Suppressor macrophage treated with lipopolysaccharide for 4 hours (primary cell): Measurements from ENCODE around the gene HS3ST5.
"Not testable (repeated sequence)": the region's sequence is repeated elsewhere in the genome, so short reads cannot be mapped to it uniquely, and the experiment has no call there.

ENCODE experiments used
- DNase-seq: peaks from one replicate; pipeline ENCODE4 v3.0.0-alpha.2; 2020

HS3ST5 gene

DNA sequence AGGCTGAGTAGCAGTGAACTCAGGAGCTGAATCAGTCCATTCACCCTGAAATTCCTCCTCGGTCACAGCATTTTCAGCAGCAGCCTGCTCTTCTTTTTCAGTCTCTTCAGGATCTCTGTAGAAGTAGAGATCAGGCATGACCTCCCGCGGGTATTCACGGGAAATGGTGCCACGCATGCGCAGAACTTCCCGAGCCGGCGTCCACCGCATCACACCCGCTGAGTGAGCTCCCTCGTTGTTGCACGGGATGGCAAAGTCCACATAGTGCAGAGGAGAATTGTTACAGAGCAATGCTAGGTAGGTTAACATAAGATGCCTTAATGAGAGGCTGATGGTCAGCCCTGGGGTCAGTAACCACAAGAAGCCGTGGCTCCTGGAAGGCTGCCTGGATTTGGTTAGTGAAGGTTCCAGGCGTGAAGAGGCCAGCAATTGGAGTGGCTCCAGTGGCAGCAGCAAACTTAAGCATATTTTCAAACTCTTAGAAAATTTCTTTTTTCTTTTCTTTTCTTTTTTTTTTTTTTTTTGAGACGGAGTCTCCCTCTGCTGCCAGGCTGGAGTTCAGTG is 258.4 kb downstream of the HS3ST5 start:
- DNase-seq = no peak

DNA sequence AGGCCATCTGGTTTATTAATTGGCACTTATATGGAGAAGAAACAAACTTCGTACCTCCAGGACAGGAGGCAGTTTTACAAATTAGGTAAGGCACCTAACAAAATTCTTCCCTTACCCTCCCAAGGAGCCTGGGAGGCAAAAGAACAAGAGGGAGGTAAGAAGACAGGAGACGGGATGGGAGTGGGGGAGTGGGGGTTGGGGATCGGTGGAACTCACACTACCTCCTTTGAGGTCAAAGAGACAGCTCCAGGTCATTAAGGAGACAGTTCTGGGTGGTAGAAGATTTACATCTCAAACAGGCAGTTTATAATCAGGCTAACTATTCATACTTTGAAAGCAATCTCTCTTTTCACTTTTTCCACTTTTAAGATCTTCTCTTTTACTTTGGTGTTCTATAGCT is 259.6 kb downstream of the HS3ST5 start:
- DNase-seq = no peak

- no peak for DNase-seq
Measured at GRCh38 chr6:114081730-114082129, 261.1 kb downstream of the HS3ST5 start.

DNA sequence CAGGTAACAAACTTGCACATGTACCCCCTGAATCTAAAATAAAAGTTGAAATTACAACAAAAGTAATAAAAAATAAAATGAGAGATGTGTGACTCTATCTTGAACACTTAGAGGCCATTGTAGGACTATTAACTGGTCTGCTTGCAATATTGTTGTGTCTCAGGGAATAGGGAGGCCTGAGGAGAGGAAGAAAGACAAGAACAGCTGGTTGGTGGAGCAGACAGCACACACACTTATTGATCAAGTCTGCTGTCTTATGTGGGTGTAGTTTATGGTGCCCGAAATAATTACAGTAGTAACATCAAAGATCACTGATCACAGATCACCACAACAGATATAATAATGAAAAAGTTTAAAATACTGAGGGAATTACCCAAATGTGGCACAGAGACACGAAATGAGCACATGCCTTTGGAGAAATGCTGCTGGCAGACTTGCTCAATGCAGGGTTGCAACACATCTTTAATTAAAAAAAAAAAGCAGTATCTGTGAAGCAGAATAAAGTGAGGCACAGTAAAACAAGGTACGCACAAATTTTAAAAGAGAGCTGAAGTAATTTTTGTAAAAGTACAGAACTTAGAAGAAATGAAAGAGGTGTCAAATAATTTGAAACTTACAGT is 261.8 kb downstream of the HS3ST5 start:
- no peak for DNase-seq

DNA sequence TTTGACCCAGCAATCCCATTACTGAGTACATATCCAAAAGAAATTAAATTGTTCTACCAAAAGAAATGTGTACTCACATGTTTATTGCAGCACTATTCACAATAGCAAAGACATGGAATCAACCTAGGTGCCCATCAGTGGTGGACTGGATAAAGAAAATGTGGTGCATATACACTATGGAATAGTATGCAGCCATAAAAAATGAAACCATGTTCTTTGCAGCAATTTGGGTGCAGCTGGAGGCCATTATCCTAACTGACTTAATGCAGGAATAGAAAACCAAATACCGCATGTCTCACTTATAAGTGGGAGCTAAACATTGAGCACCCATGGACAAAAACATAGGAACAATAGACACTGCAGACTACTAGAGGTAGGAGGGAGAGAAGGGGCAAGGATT is 262.4 kb downstream of the HS3ST5 start:
- not testable (repeated sequence) for DNase-seq

- no peak for DNase-seq
Measured at GRCh38 chr6:114075777-114076176, 267.0 kb downstream of the HS3ST5 start.

DNA sequence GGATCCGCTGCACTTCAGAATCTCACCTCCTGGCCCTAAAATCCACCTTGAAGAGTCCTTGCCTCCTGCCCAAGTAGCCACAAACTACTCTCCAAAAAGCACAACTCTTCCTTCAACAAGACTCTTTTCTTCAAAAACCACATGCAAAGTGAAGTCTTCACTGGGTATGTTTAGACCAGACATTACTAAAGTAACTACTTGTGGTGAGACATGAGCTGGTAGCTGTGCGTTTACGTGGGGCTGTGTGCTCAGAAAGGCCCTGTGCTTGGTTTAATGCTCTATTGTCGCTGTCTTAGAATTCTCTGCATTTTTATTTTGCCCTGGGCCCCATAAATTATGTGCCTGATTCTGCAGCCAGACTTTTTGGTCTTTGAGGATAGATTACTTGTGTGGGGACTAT is 267.5 kb downstream of the HS3ST5 start:
- DNase-seq = no peak

GRCh38 chr6:114068771-114069170 is 274.1 kb downstream of the HS3ST5 start:
- DNase-seq = no peak

- DNase-seq = no peak
Measured at GRCh38 chr6:114068116-114068515, 274.7 kb downstream of the HS3ST5 start.

GRCh38 chr6:114064862-114065261 is 278.0 kb downstream of the HS3ST5 start:
- DNase-seq = no peak

DNA sequence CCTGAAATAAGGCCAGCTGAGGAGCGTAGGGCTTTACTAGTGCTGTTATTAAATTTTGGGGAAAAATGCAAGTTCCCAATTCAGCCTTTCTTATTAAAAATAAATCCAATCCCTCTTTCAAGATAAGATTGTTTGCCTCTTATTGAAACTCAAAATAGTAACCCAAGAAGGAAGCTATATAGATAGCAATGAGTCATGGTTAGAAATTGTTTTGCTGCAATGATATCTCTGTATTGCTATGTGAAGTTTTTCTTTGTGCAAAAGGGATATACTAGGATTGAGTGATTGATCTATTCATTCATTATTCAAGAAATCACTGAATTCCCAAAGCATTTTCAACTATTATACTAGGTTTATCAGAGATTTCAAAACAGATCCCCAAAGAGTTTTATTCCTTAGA is 278.9 kb downstream of the HS3ST5 start:
- no peak for DNase-seq

DNA sequence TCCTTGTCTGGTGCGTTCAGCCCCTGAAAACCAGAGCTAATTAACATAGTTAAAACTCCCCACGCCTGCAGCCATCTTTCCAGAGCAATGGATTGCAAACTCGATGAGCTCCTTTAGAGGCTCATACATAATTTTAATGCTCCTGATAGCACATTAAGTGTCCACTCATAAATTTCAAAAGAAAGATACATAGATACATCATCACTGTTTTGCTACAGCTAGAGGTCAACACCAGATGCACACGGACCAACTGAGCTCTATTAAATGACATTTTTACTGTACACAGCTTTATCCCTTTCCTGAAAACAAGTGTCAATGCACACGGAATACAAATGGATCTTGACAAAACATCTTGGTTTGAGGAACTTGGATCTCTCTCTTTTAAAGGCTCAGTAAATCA is 280.6 kb downstream of the HS3ST5 start:
- DNase-seq = no peak

DNA sequence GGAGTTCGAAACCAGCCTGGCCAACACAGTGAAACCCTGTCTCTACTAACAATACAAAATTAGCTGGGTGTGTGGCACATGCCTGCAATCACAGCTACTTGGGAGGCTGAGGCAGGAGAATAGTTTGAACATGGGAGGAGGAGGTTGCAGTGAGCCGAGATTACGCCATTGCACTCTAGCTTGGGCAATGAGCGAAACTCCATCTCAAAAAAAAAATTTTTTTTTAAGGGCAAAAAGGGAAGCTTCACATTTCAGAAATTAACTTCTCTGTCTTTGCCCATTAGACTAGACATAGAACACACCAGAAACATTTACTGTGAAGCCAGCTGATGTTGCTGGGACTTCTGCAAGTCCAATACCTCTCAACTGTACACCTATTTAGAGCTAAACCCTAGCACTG is 281.1 kb downstream of the HS3ST5 start:
- DNase-seq = peak; percentile 27

GRCh38 chr6:114061116-114061515 is 281.7 kb downstream of the HS3ST5 start:
- DNase-seq = no peak

GRCh38 chr6:114058435-114058834 is 284.4 kb downstream of the HS3ST5 start:
- DNase-seq = no peak

GRCh38 chr6:114055763-114056162 is 287.1 kb downstream of the HS3ST5 start:
- no peak for DNase-seq

- no peak for DNase-seq
Measured at GRCh38 chr6:114055349-114055748, 287.5 kb downstream of the HS3ST5 start.

- no peak for DNase-seq
Measured at GRCh38 chr6:114053791-114054190, 289.0 kb downstream of the HS3ST5 start.

DNA sequence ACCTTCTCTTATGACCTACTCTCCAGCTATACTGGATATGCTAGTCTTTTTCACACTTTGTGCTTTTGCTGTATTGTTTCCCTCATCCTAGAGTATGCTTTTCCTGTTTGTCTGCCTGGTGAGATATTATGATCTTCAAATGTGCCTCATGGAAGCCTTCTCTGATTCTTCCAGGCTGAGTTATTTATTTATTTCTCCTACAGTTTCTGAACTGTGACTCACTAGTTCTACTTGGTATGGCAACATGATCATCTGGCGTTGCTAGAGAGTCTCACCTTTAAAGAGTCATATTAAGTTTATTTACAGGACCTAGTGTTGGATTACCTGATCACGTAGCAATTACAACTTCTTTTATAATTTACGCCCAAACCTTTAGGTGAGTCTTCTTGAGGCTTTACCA is 290.7 kb downstream of the HS3ST5 start:
- no peak for DNase-seq

DNA sequence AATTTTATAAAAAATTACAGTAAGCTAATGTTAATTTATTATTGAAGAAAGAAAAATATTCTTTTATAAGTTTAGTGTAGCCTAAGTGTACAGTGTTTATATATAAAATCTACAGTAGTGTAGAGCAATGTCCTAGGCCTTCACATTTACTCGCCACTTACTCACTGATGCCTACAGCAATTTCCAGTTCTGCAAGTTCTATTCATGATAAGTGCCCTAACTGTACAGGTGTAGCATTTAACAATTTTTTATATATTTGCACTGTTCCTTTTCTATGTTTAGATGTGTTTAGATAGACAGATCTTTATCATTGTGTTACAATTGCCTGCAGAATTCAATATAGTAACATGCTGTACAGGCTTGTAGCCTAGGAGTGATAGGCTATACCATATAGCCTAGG is 291.8 kb downstream of the HS3ST5 start:
- no peak for DNase-seq

- DNase-seq = no peak
Measured at GRCh38 chr6:114049367-114049966, 293.4 kb downstream of the HS3ST5 start.

GRCh38 chr6:114044566-114044965 is 298.3 kb downstream of the HS3ST5 start:
- not testable (repeated sequence) for DNase-seq

GRCh38 chr6:114042267-114043016 is 300.4 kb downstream of the HS3ST5 start:
- no peak for DNase-seq

GRCh38 chr6:114040871-114041270 is 302.0 kb downstream of the HS3ST5 start:
- no peak for DNase-seq
